ENCODE measurements around the gene TCEAL8. TPM values are rescaled to one million over a fixed set of nuclear protein-coding genes. Genes with fewer than 3 reads are reported as not detected.

Gene TCEAL8
- total and polyA plus RNA-seq, 2 of the 4 experiments (the other 2 are of a cell fraction): 31.5 to 57.6 TPM

GRCh38 chrX:103211012-103211715, 43.8 kb downstream of the TCEAL8 start:
- H3K4ac ChIP-seq (ENCODE audit: low read depth, low read length): no peak overlapping the region
- H2AK5ac ChIP-seq (ENCODE audit: low read depth, low read length): no peak overlapping the region
- no peak overlapping the region for H2BK20ac ChIP-seq (ENCODE audit: low read depth, low read length)
- peak; percentile 66 for ATAC-seq (ENCODE audit: low read depth)
- H3K9me3 ChIP-seq (ENCODE audit: control insufficient read depth, insufficient read depth, low read length): no peaks in the 10 kb centered on the region
- H3K27ac ChIP-seq (ENCODE audit: insufficient read depth, low read length): no peak overlapping the region
- BruUV-seq (replicated peaks): no TSS peak
- in situ Hi-C loops (cut with MboI; ENCODE audit: low sequenced_read_pairs) (loop anchor here (10.0 kb wide), 1 partner anchor 254 kb away; no protein-coding TSS in a partner anchor), intact Hi-C loops (cut with micrococcal nuclease) (loop anchor here (1.0 to 5.0 kb wide), 3 partner anchors 131 to 278 kb away; no protein-coding TSS in a partner anchor), dilution Hi-C loops (cut with HindIII; ENCODE audit: low sequenced_read_pairs, unreplicated experiment) (no loop called here)
- no peak overlapping the region for H2AFZ ChIP-seq (replicated peaks; ENCODE audit: low read length, poor library complexity)
- peak; percentile 34 for DNase-seq
- no peak overlapping the region for H3K4me2 ChIP-seq (ENCODE audit: low read depth, low read length)
- no peak overlapping the region for H2BK15ac ChIP-seq (ENCODE audit: low read depth, low read length)
- POLR2A ChIA-PET (ENCODE audit: unreplicated experiment): no interaction called here
- no peak overlapping the region for H3K18ac ChIP-seq (ENCODE audit: low read depth, low read length)
- H4K91ac ChIP-seq (ENCODE audit: insufficient read depth, low read depth, low read length): no peak overlapping the region
- no peak overlapping the region for H3K56ac ChIP-seq (ENCODE audit: extremely low read depth, insufficient read depth, low read length)
- no peak overlapping the region for H3K4me3 ChIP-seq (ENCODE audit: insufficient read depth, low read depth, low read length)
- H3K79me1 ChIP-seq (ENCODE audit: low read depth in 1 of 2, low read length in 2 of 2): no peaks in the 10 kb centered on the region
- no peak overlapping the region for H4K5ac ChIP-seq (ENCODE audit: low read depth, low read length)
- H3K4me1 ChIP-seq (ENCODE audit: control insufficient read depth, insufficient read depth, low read length): no peaks in the 10 kb centered on the region
- TF ChIP-seq SMC3 (IDR thresholded peaks at IDR 0.05; ENCODE audit: low read depth, low read length): peak; percentile 57
- TF ChIP-seq RCOR1 (IDR thresholded peaks at IDR 0.05; ENCODE audit: insufficient replicate concordance, low read length): no peak
- no peak for TF ChIP-seq ELK1 (IDR thresholded peaks at IDR 0.05; ENCODE audit: borderline replicate concordance, low read depth, low read length)
- no peak for TF ChIP-seq NFE2L2 (IDR thresholded peaks at IDR 0.05; ENCODE audit: low read depth, low read length)
- no peak for TF ChIP-seq MXI1 (IDR thresholded peaks at IDR 0.05; ENCODE audit: borderline replicate concordance, low read depth, low read length)
- no peak for TF ChIP-seq RFX5 (IDR thresholded peaks at IDR 0.05; ENCODE audit: low read depth, low read length)
- peak; percentile 49 for TF ChIP-seq RAD21 (IDR thresholded peaks at IDR 0.05; ENCODE audit: low read length)
- TF ChIP-seq CTCF (conservative IDR thresholded peaks at IDR 0.05; ENCODE audit: low read depth, low read length): peak; percentile 54
- no CpG with 5 or more reads among the region's 7 CpGs for WGBS, 2 experiments (ENCODE audit: extremely low coverage in 2 of 2, insufficient read length in 1 of 2)
- no peaks in the 10 kb centered on the region for H3K36me3 ChIP-seq (ENCODE audit: control insufficient read depth, insufficient read depth, low read length)
- H2BK5ac ChIP-seq (ENCODE audit: low read depth, low read length, poor library complexity, severe bottlenecking): no peak overlapping the region
- no peak overlapping the region for H2AK9ac ChIP-seq (replicated peaks; ENCODE audit: low read depth, low read length, poor library complexity)
- no peak overlapping the region for H3K9ac ChIP-seq (ENCODE audit: low read depth, low read length)
- no peak overlapping the region for H3K23ac ChIP-seq (ENCODE audit: low read depth, low read length)
- H2BK120ac ChIP-seq (ENCODE audit: low read depth, low read length): no peak overlapping the region
- H3K27me3 ChIP-seq (ENCODE audit: control insufficient read depth, insufficient read depth, low read length): peaks cover 9% of the 10 kb centered on the region
- no peak overlapping the region for H3K14ac ChIP-seq (replicated peaks; ENCODE audit: low read depth, low read length)
- H4K8ac ChIP-seq (ENCODE audit: low read depth in 2 of 2, low read length in 2 of 2): no peak overlapping the region
- no peaks in the 10 kb centered on the region for H4K20me1 ChIP-seq (ENCODE audit: insufficient read depth, low read length)
- CTCF ChIA-PET: interaction anchor here (0.6 to 1.7 kb wide), 2 partner anchors 14 to 253 kb away, joined by 3 to 5 read pairs; no protein-coding TSS in a partner anchor
- no peaks in the 10 kb centered on the region for H3K9me1 ChIP-seq (ENCODE audit: insufficient read depth, low read length)
